GM18526 (cell line): Measurements from ENCODE around the gene CDCA7.

Experiments used
- POLR2A ChIP-seq: IDR thresholded peaks from 3 replicates; pipeline ENCODE4 v1.6.1; 2011; ENCODE audit not compliant: insufficient read length; ENCODE audit errors: extremely low read depth

Gene CDCA7

DNA sequence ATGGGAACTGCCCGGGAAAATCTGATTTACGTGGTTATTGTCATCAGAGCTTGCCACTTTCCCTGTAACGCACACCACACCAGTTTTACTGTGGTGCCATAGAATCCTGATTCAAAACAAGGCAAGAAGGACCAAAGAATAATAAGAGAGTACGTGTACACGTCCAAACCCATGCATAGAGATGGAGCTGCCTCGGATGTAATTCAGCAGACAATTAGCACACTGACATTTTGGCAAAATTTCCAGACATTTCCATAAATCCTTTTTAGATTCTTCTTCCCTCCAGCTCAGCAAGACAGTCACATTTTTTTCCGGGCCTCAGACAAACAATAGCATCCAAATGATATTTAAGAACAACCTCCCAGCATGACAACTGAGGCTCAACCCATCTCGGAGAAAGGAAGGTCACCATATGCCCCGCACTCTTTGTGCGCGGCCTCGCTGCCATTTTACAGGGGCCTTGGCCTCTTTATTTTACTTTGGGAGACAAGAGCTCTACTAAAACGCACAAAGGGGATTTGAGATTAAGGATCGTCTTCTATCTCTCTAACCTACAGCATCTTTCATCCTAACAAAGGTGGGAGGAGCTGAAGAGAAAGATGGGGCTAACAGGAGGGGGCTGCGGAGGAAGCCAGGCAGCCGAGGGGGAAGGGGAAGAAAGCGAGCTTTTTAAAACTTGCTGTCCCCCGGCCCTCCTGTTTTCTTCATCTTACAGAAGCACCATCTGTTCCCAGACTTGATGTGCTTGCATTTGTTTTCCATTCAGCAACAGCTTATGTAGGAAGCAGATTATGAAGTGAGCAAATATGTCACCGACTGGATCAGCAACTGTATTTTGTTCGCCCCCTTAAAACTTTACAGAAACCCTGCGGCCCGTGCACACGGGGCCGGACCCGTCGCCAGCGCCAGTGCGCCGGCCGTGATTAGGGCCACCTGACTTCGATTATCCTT is 61.0 kb downstream of the CDCA7 start:
- TF ChIP-seq POLR2A, result no peak

DNA sequence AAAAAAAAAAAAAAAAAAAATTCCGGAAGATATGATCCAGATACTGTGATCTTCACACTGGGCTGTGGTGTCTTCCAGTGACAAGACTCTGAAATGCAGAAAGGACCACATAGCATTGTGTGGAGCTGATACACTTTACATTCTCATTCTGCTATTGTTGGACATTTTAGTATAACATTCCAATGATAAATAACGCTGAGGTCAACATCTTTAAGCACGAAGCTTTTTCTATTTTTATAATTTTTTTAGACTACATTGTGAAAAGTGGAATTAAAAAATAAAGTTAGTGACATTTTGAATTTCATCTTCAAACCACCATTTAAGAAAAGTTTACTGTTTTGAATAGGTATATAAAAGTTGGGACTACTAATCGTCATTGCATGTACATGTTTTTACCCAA is 62.7 kb downstream of the CDCA7 start:
- TF ChIP-seq POLR2A, result no peak

DNA sequence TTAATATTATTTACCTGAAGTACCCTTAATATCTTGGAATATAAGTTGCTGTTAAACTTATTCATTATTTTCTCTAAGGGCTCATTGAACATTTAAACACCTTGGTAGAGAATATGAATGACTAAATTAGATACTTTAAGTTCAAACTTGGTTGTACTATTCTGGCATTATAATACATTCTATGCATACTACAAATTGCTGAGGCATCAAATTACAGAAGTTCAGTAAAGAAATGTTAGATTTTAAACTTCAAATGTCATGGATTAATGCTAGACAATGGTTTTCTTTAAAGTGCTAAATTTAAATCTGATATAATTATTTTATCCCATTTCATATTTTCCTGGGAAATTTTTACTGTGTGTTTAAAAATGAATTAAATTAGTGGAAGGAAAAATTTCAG is 63.1 kb downstream of the CDCA7 start:
- TF ChIP-seq POLR2A, result no peak
